ENCODE data around the gene PGK2. TPM values are rescaled to one million over a fixed set of nuclear protein-coding genes. Genes with fewer than 3 reads are reported as not detected.

Gene PGK2
- total RNA-seq, 1 experiment from 2014 or later: not detected

- Histone ChIP-seq H3K27ac (ENCODE audit: insufficient read length, low read depth, low read length) (no peak overlapping the region), H4K8ac (replicated peaks; ENCODE audit: insufficient read length, low read depth, low read length) (no peak overlapping the region), H2BK15ac (ENCODE audit: low read depth, low read length) (no peak overlapping the region), H3K23ac (ENCODE audit: insufficient read length, low read depth, low read length) (no peak overlapping the region), H3K56ac (ENCODE audit: insufficient read length, low read depth, low read length) (no peak overlapping the region), H3K27me3 (ENCODE audit: insufficient read depth, low read length) (no peaks in the 10 kb centered on the region), H3K18ac (ENCODE audit: insufficient read length, low read depth, low read length) (no peak overlapping the region), H2BK5ac (ENCODE audit: insufficient read length, low read length) (no peak overlapping the region), H2BK120ac (ENCODE audit: low read depth, low read length, poor library complexity, severe bottlenecking) (no peak overlapping the region), H3K4me1 (ENCODE audit: insufficient read depth, low read length) (no peaks in the 10 kb centered on the region), H2AFZ (ENCODE audit: low read length) (no peak overlapping the region), H2BK12ac (ENCODE audit: insufficient read length, low read depth, low read length) (no peak overlapping the region), H3K9me3 (ENCODE audit: control insufficient read depth, low read depth, low read length) (no peaks in the 10 kb centered on the region), H3K23me2 (ENCODE audit: insufficient read length, low read depth, low read length, poor library complexity, severe bottlenecking) (no peaks in the 10 kb centered on the region), H3K14ac (ENCODE audit: insufficient read depth, low read length) (no peak overlapping the region), H3K79me1 (ENCODE audit: insufficient read depth, low read depth, low read length, poor library complexity, severe bottlenecking) (no peaks in the 10 kb centered on the region), H3K79me2 (ENCODE audit: insufficient read depth, low read length) (no peaks in the 10 kb centered on the region), H3T11ph (ENCODE audit: low read length) (no peak overlapping the region), H2AK5ac (ENCODE audit: insufficient read length, low read length) (no peak overlapping the region), H4K91ac (ENCODE audit: insufficient read length, low read depth, low read length) (no peak overlapping the region), H3K9ac (ENCODE audit: extremely low read depth, insufficient read length, low read length) (no peak overlapping the region), H4K5ac (ENCODE audit: insufficient read length, low read depth, low read length) (no peak overlapping the region), H2BK20ac (ENCODE audit: low read depth, low read length, poor library complexity, severe bottlenecking) (no peak overlapping the region), H3K4me2 (ENCODE audit: insufficient read depth, insufficient read length, low read length) (no peak overlapping the region), H3K4ac (ENCODE audit: low read depth, low read length) (no peak overlapping the region), H4K20me1 (ENCODE audit: control insufficient read depth, insufficient read depth, insufficient read length) (no peaks in the 10 kb centered on the region)
- no peak for DNase-seq
- no peaks in the 10 kb centered on the region for H3K27me3 Mint-ChIP-seq (ENCODE audit: low read depth)
- no peak overlapping the region for H3K27ac Mint-ChIP-seq
- peaks cover 0 to 4% of the 10 kb centered on the region in 2 experiments; a peak in 1 of 5 replicates for H3K9me3 Mint-ChIP-seq
- no CpG with 5 or more reads among the region's 1 CpG for WGBS (ENCODE audit: extremely low coverage, insufficient read length, low lambda C conversion rate)
- H3K4me3 Mint-ChIP-seq: no peak overlapping the region
- TF ChIP-seq, protein P1, sequence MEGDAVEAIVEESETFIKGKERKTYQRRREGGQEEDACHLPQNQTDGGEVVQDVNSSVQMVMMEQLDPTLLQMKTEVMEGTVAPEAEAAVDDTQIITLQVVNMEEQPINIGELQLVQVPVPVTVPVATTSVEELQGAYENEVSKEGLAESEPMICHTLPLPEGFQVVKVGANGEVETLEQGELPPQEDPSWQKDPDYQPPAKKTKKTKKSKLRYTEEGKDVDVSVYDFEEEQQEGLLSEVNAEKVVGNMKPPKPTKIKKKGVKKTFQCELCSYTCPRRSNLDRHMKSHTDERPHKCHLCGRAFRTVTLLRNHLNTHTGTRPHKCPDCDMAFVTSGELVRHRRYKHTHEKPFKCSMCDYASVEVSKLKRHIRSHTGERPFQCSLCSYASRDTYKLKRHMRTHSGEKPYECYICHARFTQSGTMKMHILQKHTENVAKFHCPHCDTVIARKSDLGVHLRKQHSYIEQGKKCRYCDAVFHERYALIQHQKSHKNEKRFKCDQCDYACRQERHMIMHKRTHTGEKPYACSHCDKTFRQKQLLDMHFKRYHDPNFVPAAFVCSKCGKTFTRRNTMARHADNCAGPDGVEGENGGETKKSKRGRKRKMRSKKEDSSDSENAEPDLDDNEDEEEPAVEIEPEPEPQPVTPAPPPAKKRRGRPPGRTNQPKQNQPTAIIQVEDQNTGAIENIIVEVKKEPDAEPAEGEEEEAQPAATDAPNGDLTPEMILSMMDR (conservative IDR thresholded peaks at IDR 0.05): no peak
- peaks cover 0 to 6% (median 3%) of the 10 kb centered on the region in 3 experiments; a peak in 2 of 7 replicates for H3K36me3 Mint-ChIP-seq (ENCODE audit: insufficient read depth in 1 of 3, low read depth in 3 of 3)
- H3K4me1 Mint-ChIP-seq: peaks cover 0 to 3% of the 10 kb centered on the region in 2 experiments; a peak in 2 of 4 replicates
Observed at GRCh38 chr6:49782293-49782692, 4.8 kb downstream of the PGK2 start.
